BE2C (cell line): ENCODE results near the gene CORO2B.

ENCODE experiments used
- DNase-seq: peaks from one replicate; pipeline ENCODE4 v3.0.0-alpha.2; 2020
- H3K27me3 ChIP-seq: fragments of 250-450 bp; sonication (Bioruptor Pico); 2 replicates; pipeline ENCODE4 v1.5.1; 2020; ENCODE audit warnings: mild to moderate bottlenecking
- H3K36me3 ChIP-seq: fragments of 250-450 bp; sonication (Bioruptor Pico); 2 replicates; pipeline ENCODE4 v1.5.1; 2020; ENCODE audit warnings: mild to moderate bottlenecking
- H3K4me1 ChIP-seq: fragments of 250-450 bp; sonication (Bioruptor Pico); 2 replicates; pipeline ENCODE4 v1.5.1; 2020
- H3K4me3 ChIP-seq: 2 replicates; pipeline ENCODE4 v1.5.1; 2011; ENCODE audit warnings: low read depth, low read length
- H3K9me3 ChIP-seq: fragments of 250-450 bp; sonication (Bioruptor Pico); 2 replicates; pipeline ENCODE4 v1.5.1; 2020
- TF ChIP-seq, protein P1 (sequence below): IDR thresholded peaks from 2 replicates; pipeline ENCODE4 v1.5.1; 2012; ENCODE audit warnings: mild to moderate bottlenecking, low read depth, low read length

The CORO2B gene

GRCh38 chr15:68683551-68683950 lies 104.8 kb downstream of the CORO2B start:
- TF ChIP-seq, protein P1, sequence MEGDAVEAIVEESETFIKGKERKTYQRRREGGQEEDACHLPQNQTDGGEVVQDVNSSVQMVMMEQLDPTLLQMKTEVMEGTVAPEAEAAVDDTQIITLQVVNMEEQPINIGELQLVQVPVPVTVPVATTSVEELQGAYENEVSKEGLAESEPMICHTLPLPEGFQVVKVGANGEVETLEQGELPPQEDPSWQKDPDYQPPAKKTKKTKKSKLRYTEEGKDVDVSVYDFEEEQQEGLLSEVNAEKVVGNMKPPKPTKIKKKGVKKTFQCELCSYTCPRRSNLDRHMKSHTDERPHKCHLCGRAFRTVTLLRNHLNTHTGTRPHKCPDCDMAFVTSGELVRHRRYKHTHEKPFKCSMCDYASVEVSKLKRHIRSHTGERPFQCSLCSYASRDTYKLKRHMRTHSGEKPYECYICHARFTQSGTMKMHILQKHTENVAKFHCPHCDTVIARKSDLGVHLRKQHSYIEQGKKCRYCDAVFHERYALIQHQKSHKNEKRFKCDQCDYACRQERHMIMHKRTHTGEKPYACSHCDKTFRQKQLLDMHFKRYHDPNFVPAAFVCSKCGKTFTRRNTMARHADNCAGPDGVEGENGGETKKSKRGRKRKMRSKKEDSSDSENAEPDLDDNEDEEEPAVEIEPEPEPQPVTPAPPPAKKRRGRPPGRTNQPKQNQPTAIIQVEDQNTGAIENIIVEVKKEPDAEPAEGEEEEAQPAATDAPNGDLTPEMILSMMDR = no peak
- H3K4me3 ChIP-seq = no peak overlapping the region
- no peaks in the 10 kb centered on the region for H3K27me3 ChIP-seq
- H3K36me3 ChIP-seq = no peaks in the 10 kb centered on the region
- H3K9me3 ChIP-seq = no peaks in the 10 kb centered on the region
- H3K4me1 ChIP-seq = no peaks in the 10 kb centered on the region
- no peak for DNase-seq

DNA sequence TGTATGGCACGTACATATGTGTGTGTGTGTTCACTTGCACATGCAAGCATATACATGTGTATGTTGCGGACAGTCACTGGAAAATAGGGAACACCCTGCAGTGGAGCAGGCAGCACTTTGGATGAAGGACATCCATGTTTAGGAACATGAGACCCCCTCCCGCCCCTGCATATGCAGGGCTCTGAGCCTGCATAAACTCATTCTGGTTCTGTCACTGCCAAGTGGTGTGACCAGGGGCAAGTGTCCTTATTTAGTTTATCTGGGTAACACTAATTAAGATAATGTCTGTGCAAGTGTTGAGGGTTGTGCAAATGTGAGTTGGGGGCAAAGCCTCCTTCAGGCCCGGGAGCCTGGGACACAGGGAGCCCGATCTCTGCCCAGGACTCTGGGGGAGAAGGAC lies 105.7 kb downstream of the CORO2B start:
- Histone ChIP-seq H3K4me3 (no peak overlapping the region), H3K9me3 (no peaks in the 10 kb centered on the region), H3K4me1 (no peaks in the 10 kb centered on the region), H3K27me3 (no peaks in the 10 kb centered on the region), H3K36me3 (no peaks in the 10 kb centered on the region)
- no peak for DNase-seq
- TF ChIP-seq, protein P1 = no peak

GRCh38 chr15:68687136-68687735 lies 108.4 kb downstream of the CORO2B start:
- H3K9me3 ChIP-seq = no peaks in the 10 kb centered on the region
- H3K27me3 ChIP-seq = no peaks in the 10 kb centered on the region
- H3K4me3 ChIP-seq = no peak overlapping the region
- H3K36me3 ChIP-seq = no peaks in the 10 kb centered on the region
- DNase-seq = no peak
- TF ChIP-seq, protein P1 = no peak
- H3K4me1 ChIP-seq = peaks cover 3% of the 10 kb centered on the region; the same call in 1 of the 2 replicates

- peak; percentile 96 for DNase-seq
- TF ChIP-seq, protein P1 = no peak; the same call in 1 of the 2 replicates
- H3K27me3 ChIP-seq = no peaks in the 10 kb centered on the region
Observed at GRCh38 chr15:68691705-68692104, 112.9 kb downstream of the CORO2B start.

DNA sequence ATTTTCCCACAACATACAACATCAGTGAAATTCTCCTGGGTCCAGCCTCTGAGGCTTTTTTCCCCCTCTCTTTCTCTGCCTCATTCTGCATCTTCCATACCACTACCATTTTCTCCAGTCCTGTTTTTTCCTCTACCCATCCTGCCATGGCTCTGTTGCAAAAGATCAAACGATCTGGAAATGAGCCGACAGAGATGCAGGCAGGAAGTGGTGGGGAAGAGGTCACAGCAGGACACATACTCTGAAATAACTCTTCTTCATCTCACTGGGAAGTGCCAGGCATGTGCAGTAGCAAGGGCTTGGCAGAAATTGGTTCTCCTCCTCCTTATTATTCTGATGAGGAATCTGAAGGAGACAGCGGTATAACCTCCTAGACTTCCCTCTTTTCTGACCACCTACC lies 114.3 kb downstream of the CORO2B start:
- Histone ChIP-seq H3K4me3 (no peak overlapping the region), H3K27me3 (no peaks in the 10 kb centered on the region), H3K9me3 (no peaks in the 10 kb centered on the region), H3K4me1 (peaks cover 17% of the 10 kb centered on the region), H3K36me3 (no peaks in the 10 kb centered on the region)
- TF ChIP-seq, protein P1 = no peak
- no peak for DNase-seq

More at GRCh38 chr15:68691705-68692104, 112.9 kb downstream of the CORO2B start:
- Histone ChIP-seq H3K9me3 (no peaks in the 10 kb centered on the region), H3K4me1 (peaks cover 17% of the 10 kb centered on the region), H3K4me3 (peak overlapping the region; percentile 8; the same call in 1 of the 2 replicates), H3K36me3 (no peaks in the 10 kb centered on the region)

DNA sequence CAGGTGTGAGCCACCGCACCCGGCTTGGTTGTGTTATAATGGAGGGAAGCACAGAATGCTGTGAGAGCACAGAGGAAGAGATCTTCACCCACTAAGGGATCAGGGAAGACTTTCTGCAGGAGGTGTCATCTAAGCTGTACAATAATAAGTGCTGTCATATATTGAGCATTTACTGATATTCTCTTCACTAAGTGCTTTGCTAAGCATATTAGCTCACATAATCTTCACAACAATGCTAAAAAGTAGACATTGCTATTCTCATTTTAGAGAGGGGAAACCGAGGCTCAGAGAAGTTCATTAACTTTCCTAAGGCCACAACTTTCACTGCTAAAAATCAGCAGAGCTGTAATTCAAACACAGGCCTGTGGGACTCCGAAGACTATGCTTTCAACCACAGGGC lies 115.3 kb downstream of the CORO2B start:
- no peaks in the 10 kb centered on the region for H3K27me3 ChIP-seq
- TF ChIP-seq, protein P1 = no peak
- H3K36me3 ChIP-seq = no peaks in the 10 kb centered on the region

More for the DNA sequence above, 115.3 kb downstream of the CORO2B start:
- peaks cover 21% of the 10 kb centered on the region for H3K4me1 ChIP-seq
- H3K9me3 ChIP-seq = no peaks in the 10 kb centered on the region
- no peak for DNase-seq
- H3K4me3 ChIP-seq = no peak overlapping the region
